GM19043 (cell line): Measurements from ENCODE around the gene DRC7.

Experiments
- ATAC-seq: cut with Tn5 transposase; IDR thresholded peaks from one replicate; pipeline ENCODE4 v1.9.1; 2021; ENCODE audit warnings: low read depth; ENCODE audit not compliant: unreplicated experiment

The DRC7 gene

GRCh38 chr16:57689762-57690558, 4.6 kb upstream of the DRC7 start:
- no peak for ATAC-seq

GRCh38 chr16:57690782-57691471, 3.7 kb upstream of the DRC7 start:
- ATAC-seq, result no peak

- ATAC-seq, result no peak
Measured at GRCh38 chr16:57692636-57693035, 2.0 kb upstream of the DRC7 start.

GRCh38 chr16:57693550-57693949, 1.1 kb upstream of the DRC7 start:
- no peak for ATAC-seq

- ATAC-seq, result no peak
Measured at GRCh38 chr16:57694231-57694724, 328 bp upstream of the DRC7 start.

GRCh38 chr16:57695680-57696069, 1.1 kb downstream of the DRC7 start:
- ATAC-seq, result no peak

- no peak for ATAC-seq
Measured at GRCh38 chr16:57696240-57696639, 1.6 kb downstream of the DRC7 start.

- ATAC-seq, result no peak
Measured at GRCh38 chr16:57697896-57698537, 3.4 kb downstream of the DRC7 start.

- no peak for ATAC-seq
Measured at GRCh38 chr16:57698812-57699405, 4.3 kb downstream of the DRC7 start.

- ATAC-seq, result no peak
Measured at GRCh38 chr16:57699481-57699880, 4.9 kb downstream of the DRC7 start.

- ATAC-seq, result no peak
Measured at GRCh38 chr16:57699899-57700298, 5.3 kb downstream of the DRC7 start.

GRCh38 chr16:57700781-57701551, 6.4 kb downstream of the DRC7 start:
- ATAC-seq, result no peak

- no peak for ATAC-seq
Measured at GRCh38 chr16:57701759-57702371, 7.3 kb downstream of the DRC7 start.

GRCh38 chr16:57703416-57704010, 8.9 kb downstream of the DRC7 start:
- ATAC-seq, result no peak

- ATAC-seq, result no peak
Measured at GRCh38 chr16:57704011-57704904, 9.7 kb downstream of the DRC7 start.

- no peak for ATAC-seq
Measured at GRCh38 chr16:57704905-57705852, 10.6 kb downstream of the DRC7 start.

- no peak for ATAC-seq
Measured at GRCh38 chr16:57706717-57707116, 12.1 kb downstream of the DRC7 start.
